HG03064 (cell line): ENCODE data around the gene TMEM51.

Experiments used
- ATAC-seq: cut with Tn5 transposase; IDR thresholded peaks from one replicate; pipeline ENCODE4 v1.9.1; 2021; ENCODE audit warnings: low read depth; ENCODE audit not compliant: unreplicated experiment

TMEM51 gene

GRCh38 chr1:15153184-15153841 lies at the start of gene TMEM51:
TSS of gene TMEM51 (plus strand) at chr1:15153747. CDS start at chr1:15215088, 61,341 bp downstream.
- no peak for ATAC-seq

GRCh38 chr1:15103906-15104305 lies 49.6 kb upstream of the TMEM51 start:
- ATAC-seq, result no peak

- no peak for ATAC-seq
These were observed 48.8 kb upstream of the TMEM51 start for GRCh38 chr1:15104768-15105167.

GRCh38 chr1:15106608-15107007 lies 46.9 kb upstream of the TMEM51 start:
- no peak for ATAC-seq

GRCh38 chr1:15107058-15107687 lies 46.4 kb upstream of the TMEM51 start:
- no peak for ATAC-seq

GRCh38 chr1:15107911-15108310 lies 45.6 kb upstream of the TMEM51 start:
- ATAC-seq, result no peak

- ATAC-seq, result no peak
These were observed 43.2 kb upstream of the TMEM51 start for GRCh38 chr1:15110128-15110866.

GRCh38 chr1:15110867-15111230 lies 42.7 kb upstream of the TMEM51 start:
- ATAC-seq, result no peak

GRCh38 chr1:15113146-15113545 lies 40.4 kb upstream of the TMEM51 start:
- ATAC-seq, result no peak

GRCh38 chr1:15114884-15115283 lies 38.7 kb upstream of the TMEM51 start:
- no peak for ATAC-seq

- no peak for ATAC-seq
These were observed 37.8 kb upstream of the TMEM51 start for GRCh38 chr1:15115542-15116330.

GRCh38 chr1:15116966-15117365 lies 36.6 kb upstream of the TMEM51 start:
- no peak for ATAC-seq

GRCh38 chr1:15117671-15118325 lies 35.7 kb upstream of the TMEM51 start:
- no peak for ATAC-seq

- ATAC-seq, result no peak
These were observed 35.0 kb upstream of the TMEM51 start for GRCh38 chr1:15118579-15118978.

- no peak for ATAC-seq
These were observed 33.1 kb upstream of the TMEM51 start for GRCh38 chr1:15120251-15120945.

- no peak for ATAC-seq
These were observed 31.2 kb upstream of the TMEM51 start for GRCh38 chr1:15122331-15122730.

GRCh38 chr1:15123270-15123669 lies 30.3 kb upstream of the TMEM51 start:
- no peak for ATAC-seq

- ATAC-seq, result no peak
These were observed 29.6 kb upstream of the TMEM51 start for GRCh38 chr1:15123925-15124324.

- ATAC-seq, result no peak
These were observed 29.0 kb upstream of the TMEM51 start for GRCh38 chr1:15124362-15125100.
